ENCODE results near the gene KCNIP1.

DNA sequence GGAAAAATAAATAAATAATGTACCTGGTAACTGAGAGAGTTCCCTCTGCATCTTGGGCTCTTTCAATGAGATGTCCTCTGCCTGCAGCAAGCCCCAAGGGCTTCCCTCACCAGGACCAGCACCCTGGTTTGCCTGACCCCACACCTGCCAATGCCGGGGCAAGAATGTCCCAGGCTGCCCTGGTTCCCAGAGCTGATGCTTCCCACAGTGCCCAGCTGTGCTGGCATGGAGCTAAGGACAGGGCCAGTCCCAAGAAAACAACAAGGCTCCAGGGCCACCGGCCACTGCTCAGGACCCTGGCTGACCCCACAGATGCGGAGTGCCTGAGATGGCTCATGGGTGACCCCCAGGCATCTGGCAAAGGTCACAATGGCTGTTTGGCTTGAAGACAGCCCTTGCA is 123.5 kb downstream of the KCNIP1 start:
- TF ChIP-seq, protein P1, sequence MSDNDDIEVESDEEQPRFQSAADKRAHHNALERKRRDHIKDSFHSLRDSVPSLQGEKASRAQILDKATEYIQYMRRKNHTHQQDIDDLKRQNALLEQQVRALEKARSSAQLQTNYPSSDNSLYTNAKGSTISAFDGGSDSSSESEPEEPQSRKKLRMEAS (IDR thresholded peaks at IDR 0.05; ENCODE audit: low read depth, low read length), result no peak
- TF ChIP-seq, protein P2, sequence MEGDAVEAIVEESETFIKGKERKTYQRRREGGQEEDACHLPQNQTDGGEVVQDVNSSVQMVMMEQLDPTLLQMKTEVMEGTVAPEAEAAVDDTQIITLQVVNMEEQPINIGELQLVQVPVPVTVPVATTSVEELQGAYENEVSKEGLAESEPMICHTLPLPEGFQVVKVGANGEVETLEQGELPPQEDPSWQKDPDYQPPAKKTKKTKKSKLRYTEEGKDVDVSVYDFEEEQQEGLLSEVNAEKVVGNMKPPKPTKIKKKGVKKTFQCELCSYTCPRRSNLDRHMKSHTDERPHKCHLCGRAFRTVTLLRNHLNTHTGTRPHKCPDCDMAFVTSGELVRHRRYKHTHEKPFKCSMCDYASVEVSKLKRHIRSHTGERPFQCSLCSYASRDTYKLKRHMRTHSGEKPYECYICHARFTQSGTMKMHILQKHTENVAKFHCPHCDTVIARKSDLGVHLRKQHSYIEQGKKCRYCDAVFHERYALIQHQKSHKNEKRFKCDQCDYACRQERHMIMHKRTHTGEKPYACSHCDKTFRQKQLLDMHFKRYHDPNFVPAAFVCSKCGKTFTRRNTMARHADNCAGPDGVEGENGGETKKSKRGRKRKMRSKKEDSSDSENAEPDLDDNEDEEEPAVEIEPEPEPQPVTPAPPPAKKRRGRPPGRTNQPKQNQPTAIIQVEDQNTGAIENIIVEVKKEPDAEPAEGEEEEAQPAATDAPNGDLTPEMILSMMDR (IDR thresholded peaks at IDR 0.05; ENCODE audit: low read depth, low read length), result no peak
- no peak for TF ChIP-seq POLR2A (IDR thresholded peaks at IDR 0.05; ENCODE audit: extremely low read depth, insufficient read length)

All from NB4 (cell line).